Measurements from ENCODE around the gene TRIP12. TPM values are rescaled to one million over a fixed set of nuclear protein-coding genes. Genes with fewer than 3 reads are reported as not detected.

Gene TRIP12
- total and polyA plus RNA-seq, 2 donors (not counting 3 experiments of a cell fraction or from before 2014, with no cell fraction given) = 53.8 to 278 TPM

GRCh38 chr2:229856413-229856812 lies 65.4 kb downstream of the TRIP12 start:
- no TSS peak for BruUV-seq (replicated peaks)
- TF ChIP-seq POLR2AphosphoS5 (IDR thresholded peaks at IDR 0.05; ENCODE audit: insufficient read depth, low read depth, low read length) (no peak), FOS (IDR thresholded peaks at IDR 0.05; ENCODE audit: borderline replicate concordance, insufficient read depth, low read length) (no peak), EZH2 (IDR thresholded peaks at IDR 0.05; ENCODE audit: borderline replicate concordance, low read depth, low read length, severe bottlenecking) (no peak), MYC (IDR thresholded peaks at IDR 0.05; ENCODE audit: low read depth, low read length) (no peak), GATA2 (IDR thresholded peaks at IDR 0.05; ENCODE audit: insufficient read depth, insufficient read length, low read depth, low read length) (no peak), POLR2A (IDR thresholded peaks at IDR 0.05; ENCODE audit: low read depth, low read length) (no peak), JUN (IDR thresholded peaks at IDR 0.05; ENCODE audit: borderline replicate concordance, insufficient read depth, insufficient read length, low read depth) (no peak)
- TF ChIP-seq, protein P1, sequence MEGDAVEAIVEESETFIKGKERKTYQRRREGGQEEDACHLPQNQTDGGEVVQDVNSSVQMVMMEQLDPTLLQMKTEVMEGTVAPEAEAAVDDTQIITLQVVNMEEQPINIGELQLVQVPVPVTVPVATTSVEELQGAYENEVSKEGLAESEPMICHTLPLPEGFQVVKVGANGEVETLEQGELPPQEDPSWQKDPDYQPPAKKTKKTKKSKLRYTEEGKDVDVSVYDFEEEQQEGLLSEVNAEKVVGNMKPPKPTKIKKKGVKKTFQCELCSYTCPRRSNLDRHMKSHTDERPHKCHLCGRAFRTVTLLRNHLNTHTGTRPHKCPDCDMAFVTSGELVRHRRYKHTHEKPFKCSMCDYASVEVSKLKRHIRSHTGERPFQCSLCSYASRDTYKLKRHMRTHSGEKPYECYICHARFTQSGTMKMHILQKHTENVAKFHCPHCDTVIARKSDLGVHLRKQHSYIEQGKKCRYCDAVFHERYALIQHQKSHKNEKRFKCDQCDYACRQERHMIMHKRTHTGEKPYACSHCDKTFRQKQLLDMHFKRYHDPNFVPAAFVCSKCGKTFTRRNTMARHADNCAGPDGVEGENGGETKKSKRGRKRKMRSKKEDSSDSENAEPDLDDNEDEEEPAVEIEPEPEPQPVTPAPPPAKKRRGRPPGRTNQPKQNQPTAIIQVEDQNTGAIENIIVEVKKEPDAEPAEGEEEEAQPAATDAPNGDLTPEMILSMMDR (IDR thresholded peaks at IDR 0.05; ENCODE audit: extremely low read depth in 1 of 2, insufficient read depth in 1 of 2, low read depth in 1 of 2, low read length in 2 of 2) = no peak
- TF ChIP-seq, protein P2, sequence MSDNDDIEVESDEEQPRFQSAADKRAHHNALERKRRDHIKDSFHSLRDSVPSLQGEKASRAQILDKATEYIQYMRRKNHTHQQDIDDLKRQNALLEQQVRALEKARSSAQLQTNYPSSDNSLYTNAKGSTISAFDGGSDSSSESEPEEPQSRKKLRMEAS (IDR thresholded peaks at IDR 0.05; ENCODE audit: insufficient read depth, insufficient read length) = no peak
- Histone ChIP-seq H3K4me3 (replicated peaks in 1 of 3; ENCODE audit: insufficient read depth in 1 of 3, low read depth in 1 of 3, low read length in 3 of 3) (no peak overlapping the region), H3K27me3 (ENCODE audit: control insufficient read depth in 2 of 2, insufficient read depth in 2 of 2, low read length in 2 of 2) (no peaks in the 10 kb centered on the region), H3K9ac (replicated peaks; ENCODE audit: extremely low read depth, insufficient read depth, low read length) (no peak overlapping the region), H3K9me1 (replicated peaks; ENCODE audit: control insufficient read depth, extremely low read depth, insufficient read depth, low read length) (no peaks in the 10 kb centered on the region), H3K27ac (ENCODE audit: insufficient read depth, low read depth, low read length) (no peak overlapping the region), H3K9me3 (replicated peaks; ENCODE audit: control insufficient read depth, insufficient read depth, low read length) (no peaks in the 10 kb centered on the region), H2AFZ (ENCODE audit: low read depth, low read length) (no peak overlapping the region), H3K79me2 (ENCODE audit: control insufficient read depth, insufficient read depth, low read length) (peaks cover 74% of the 10 kb centered on the region), H3K4me1 (ENCODE audit: control insufficient read depth, extremely low read depth, insufficient read depth, low read length) (peaks cover 37% of the 10 kb centered on the region), H3K4me2 (ENCODE audit: insufficient read depth, low read length) (no peak overlapping the region), H4K20me1 (replicated peaks; ENCODE audit: control insufficient read depth, extremely low read depth, insufficient read depth, low read length) (peaks cover 6% of the 10 kb centered on the region), H3K36me3 (ENCODE audit: control insufficient read depth in 2 of 2, extremely low read depth in 1 of 2, insufficient read depth in 2 of 2, low read length in 2 of 2) (peaks cover 6 to 7% of the 10 kb centered on the region in 2 experiments)
- DNase-seq (ENCODE audit: low read depth, low spot score) = no peak
- dilution Hi-C loops (cut with MboI; ENCODE audit: extremely low pct_ligation_motif_present, low sequenced_read_pairs) = no loop called here
- no peak for FAIRE-seq
- CTCF ChIA-PET = interaction anchor here (1.0 to 1.7 kb wide), 4 partner anchors 8 to 55 kb away, joined by 3 to 6 read pairs (median 3); no protein-coding TSS in a partner anchor
- intact Hi-C loops (cut with micrococcal nuclease) = no loop called here
- POLR2A ChIA-PET = no interaction called here
